Measurements from ENCODE around the gene AUH. TPM values are rescaled to one million over a fixed set of nuclear protein-coding genes. Genes with fewer than 3 reads are reported as not detected.

AUH gene
- total RNA-seq, 4 donors from 2014 or later = 37.1 to 59.9 (median 49.7) TPM

DNA sequence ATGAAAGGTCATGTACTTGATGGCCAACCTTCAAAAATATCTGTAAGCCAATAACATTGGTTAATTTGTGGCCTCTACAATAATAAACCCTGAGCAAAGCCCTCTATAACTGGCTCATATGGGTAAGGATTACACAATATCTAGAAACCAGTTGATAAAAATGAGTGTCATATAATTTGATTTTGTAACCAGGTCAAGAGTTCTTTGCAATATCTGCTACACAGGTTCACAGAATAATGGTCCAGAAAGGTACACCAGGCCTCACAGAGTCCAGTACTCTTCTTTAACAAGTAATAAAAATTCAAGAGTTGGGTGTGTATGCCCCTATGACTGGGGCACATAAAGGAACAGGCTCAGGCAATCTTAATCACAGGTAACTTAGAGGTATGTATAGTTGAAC is 95.3 kb downstream of the AUH start:
- no peak overlapping the region for H3K4me3 ChIP-seq
- no peak for TF ChIP-seq POLR2A (IDR thresholded peaks at IDR 0.05)
- TF ChIP-seq, protein P1, sequence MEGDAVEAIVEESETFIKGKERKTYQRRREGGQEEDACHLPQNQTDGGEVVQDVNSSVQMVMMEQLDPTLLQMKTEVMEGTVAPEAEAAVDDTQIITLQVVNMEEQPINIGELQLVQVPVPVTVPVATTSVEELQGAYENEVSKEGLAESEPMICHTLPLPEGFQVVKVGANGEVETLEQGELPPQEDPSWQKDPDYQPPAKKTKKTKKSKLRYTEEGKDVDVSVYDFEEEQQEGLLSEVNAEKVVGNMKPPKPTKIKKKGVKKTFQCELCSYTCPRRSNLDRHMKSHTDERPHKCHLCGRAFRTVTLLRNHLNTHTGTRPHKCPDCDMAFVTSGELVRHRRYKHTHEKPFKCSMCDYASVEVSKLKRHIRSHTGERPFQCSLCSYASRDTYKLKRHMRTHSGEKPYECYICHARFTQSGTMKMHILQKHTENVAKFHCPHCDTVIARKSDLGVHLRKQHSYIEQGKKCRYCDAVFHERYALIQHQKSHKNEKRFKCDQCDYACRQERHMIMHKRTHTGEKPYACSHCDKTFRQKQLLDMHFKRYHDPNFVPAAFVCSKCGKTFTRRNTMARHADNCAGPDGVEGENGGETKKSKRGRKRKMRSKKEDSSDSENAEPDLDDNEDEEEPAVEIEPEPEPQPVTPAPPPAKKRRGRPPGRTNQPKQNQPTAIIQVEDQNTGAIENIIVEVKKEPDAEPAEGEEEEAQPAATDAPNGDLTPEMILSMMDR (IDR thresholded peaks at IDR 0.05) = no peak
- no peak for DNase-seq
- no peaks in the 10 kb centered on the region for H3K9me3 ChIP-seq
- H3K36me3 ChIP-seq = no peaks in the 10 kb centered on the region
- no peaks in the 10 kb centered on the region for H3K27me3 ChIP-seq
- H3K4me1 ChIP-seq = no peaks in the 10 kb centered on the region
- peak overlapping the region in 1 of 4 donors; percentile 45 for H3K27ac ChIP-seq

DNA sequence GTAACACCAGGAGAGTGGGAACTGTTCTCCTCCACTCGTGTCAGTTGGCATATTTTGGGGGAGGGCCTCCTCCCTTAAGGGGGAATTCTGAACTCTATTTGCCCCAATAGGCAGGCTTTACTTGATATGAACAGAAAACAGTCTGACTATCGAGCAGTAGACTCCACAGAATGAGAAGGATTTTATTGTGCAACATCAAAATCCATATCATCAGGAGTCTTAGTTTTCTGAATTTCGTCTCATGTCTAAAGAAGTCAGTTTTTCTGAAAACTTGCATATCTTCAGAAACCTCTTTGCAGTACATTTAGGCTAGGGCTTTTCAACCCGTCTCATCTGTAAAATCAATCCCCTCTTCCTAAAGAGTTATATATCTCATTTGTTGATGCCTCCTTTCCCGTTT is 96.2 kb downstream of the AUH start:
- H3K36me3 ChIP-seq = no peaks in the 10 kb centered on the region
- H3K4me1 ChIP-seq = no peaks in the 10 kb centered on the region
- no peak overlapping the region for H3K4me3 ChIP-seq
- no peaks in the 10 kb centered on the region for H3K9me3 ChIP-seq
- H3K27me3 ChIP-seq = no peaks in the 10 kb centered on the region
- no peak for TF ChIP-seq POLR2A (IDR thresholded peaks at IDR 0.05)
- TF ChIP-seq, protein P1 (IDR thresholded peaks at IDR 0.05) = no peak
- no peak for DNase-seq
- no peak overlapping the region for H3K27ac ChIP-seq

DNA sequence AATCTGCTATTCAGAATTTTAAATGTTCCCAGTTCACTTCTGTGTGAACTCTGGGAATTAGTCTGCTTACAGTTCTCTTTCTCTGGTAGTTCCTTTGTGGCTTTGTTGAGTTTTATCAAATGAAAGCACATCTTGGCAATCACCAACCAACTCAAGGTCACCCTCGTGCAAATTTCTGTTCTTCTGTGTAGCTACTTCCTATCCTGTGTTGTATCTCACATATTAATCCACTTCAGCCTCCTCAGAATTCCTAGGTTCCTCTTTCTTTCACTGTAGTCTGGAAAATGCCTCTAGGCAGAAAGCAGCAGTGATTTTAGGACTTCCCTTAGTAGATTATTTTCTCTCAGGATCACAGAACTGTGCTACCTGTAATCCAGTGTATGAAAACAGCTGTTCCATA is 100.3 kb downstream of the AUH start:
- TF ChIP-seq, protein P1 (IDR thresholded peaks at IDR 0.05) = no peak
- TF ChIP-seq POLR2A (IDR thresholded peaks at IDR 0.05) = no peak
- H3K27ac ChIP-seq = no peak overlapping the region
- no peaks in the 10 kb centered on the region for H3K9me3 ChIP-seq

DNA sequence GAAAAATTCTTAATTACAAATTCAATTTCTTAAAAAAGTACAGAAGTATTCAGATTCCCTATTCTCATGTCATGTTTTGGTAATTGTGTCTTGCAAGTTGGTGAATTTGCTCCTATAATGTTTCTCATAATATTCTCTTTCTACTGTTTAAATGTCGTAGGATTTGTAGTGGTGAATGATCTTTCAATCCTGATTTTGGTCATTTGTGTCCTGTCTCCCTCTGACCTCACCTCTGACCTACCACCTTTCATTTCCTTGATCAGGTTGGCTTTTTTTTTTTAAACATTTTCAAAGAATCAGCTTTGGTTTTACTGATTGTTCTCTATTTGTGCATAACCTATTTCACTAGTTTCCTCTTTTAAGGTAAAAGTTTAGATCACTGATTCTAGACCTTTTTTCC is 102.6 kb downstream of the AUH start:
- Histone ChIP-seq H3K27me3 (no peaks in the 10 kb centered on the region), H3K4me1 (no peaks in the 10 kb centered on the region), H3K9me3 (no peaks in the 10 kb centered on the region), H3K4me3 (no peak overlapping the region), H3K27ac (no peak overlapping the region), H3K36me3 (no peaks in the 10 kb centered on the region)
- no peak for TF ChIP-seq POLR2A (IDR thresholded peaks at IDR 0.05)
- DNase-seq = no peak

More for the DNA sequence above, 100.3 kb downstream of the AUH start:
- Histone ChIP-seq H3K27me3 (no peaks in the 10 kb centered on the region), H3K4me1 (no peaks in the 10 kb centered on the region), H3K36me3 (no peaks in the 10 kb centered on the region), H3K4me3 (no peak overlapping the region)
- DNase-seq = no peak

DNA sequence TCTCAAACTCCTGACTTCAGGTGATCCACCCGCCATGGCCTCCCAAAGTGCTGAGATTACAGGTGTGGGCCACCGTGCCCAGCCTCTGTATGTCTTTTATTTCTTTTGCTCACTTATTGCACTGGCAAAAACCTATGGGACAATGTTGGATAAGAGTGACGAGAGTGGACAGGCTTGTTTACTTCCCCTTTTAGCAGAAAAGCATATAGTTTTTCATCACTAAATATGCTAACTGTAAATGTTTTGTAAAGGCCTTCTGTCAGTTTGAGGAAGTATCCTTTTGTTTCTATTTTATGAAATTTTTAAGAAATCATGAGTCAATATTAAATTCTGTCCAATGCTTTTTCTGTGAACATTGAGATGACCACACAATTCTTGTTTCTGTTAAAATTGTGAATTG is 103.3 kb downstream of the AUH start:
- Histone ChIP-seq H3K4me1 (no peaks in the 10 kb centered on the region), H3K4me3 (no peak overlapping the region), H3K36me3 (no peaks in the 10 kb centered on the region), H3K9me3 (no peaks in the 10 kb centered on the region), H3K27me3 (no peaks in the 10 kb centered on the region), H3K27ac (no peak overlapping the region)
- TF ChIP-seq, protein P1 (IDR thresholded peaks at IDR 0.05) = no peak
- no peak for TF ChIP-seq POLR2A (IDR thresholded peaks at IDR 0.05)
- DNase-seq = no peak

DNA sequence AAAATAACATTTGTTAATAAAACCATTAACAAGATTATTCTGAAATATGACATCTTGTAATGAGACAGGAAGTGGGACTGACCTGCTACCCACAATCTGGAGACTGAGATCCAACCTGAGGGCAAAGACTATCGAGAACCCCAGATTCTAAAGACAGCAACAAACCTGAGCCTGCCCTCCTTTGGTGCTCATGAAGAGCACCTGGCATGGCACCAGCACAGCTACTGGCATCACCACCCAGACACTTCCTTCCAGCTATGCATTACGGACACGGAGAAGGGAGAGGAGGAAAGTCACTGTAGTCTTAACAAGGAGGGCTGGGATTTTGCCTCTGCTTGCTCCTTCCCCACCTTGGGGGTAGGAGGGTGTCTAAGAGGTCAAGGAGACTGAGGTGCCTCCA is 105.5 kb downstream of the AUH start:
- TF ChIP-seq, protein P1 (IDR thresholded peaks at IDR 0.05) = no peak
- no peak for TF ChIP-seq POLR2A (IDR thresholded peaks at IDR 0.05)
- Histone ChIP-seq H3K9me3 (no peaks in the 10 kb centered on the region), H3K36me3 (no peaks in the 10 kb centered on the region), H3K27me3 (no peaks in the 10 kb centered on the region), H3K4me3 (no peak overlapping the region), H3K4me1 (no peaks in the 10 kb centered on the region), H3K27ac (no peak overlapping the region)
- no peak for DNase-seq

Measured in Peyer's patch (tissue), 4 donors.